Panc1 (cell line): ENCODE data around the gene ODF4.

Experiments used
- CTCF ChIP-seq: fragments of 450-650 bp; IDR thresholded peaks from 2 replicates; pipeline ENCODE4 v1.5.1; 2017; ENCODE audit warnings: mild to moderate bottlenecking
- POLR2AphosphoS5 ChIP-seq: IDR thresholded peaks from 2 replicates; pipeline ENCODE4 v1.6.1; 2012; ENCODE audit warnings: mild to moderate bottlenecking, low read depth, low read length, moderate library complexity

GRCh38 chr17:8339540-8339939, at the start of gene ODF4:
- TF ChIP-seq CTCF (no peak), POLR2AphosphoS5 (no peak)
